ENCODE results near the gene TRAPPC1.

The TRAPPC1 gene

GRCh38 chr17:7940743-7941142 lies 9.0 kb upstream of the TRAPPC1 start:
- DNase-seq (ENCODE audit: low read depth in 2 of 2) = no peak

DNA sequence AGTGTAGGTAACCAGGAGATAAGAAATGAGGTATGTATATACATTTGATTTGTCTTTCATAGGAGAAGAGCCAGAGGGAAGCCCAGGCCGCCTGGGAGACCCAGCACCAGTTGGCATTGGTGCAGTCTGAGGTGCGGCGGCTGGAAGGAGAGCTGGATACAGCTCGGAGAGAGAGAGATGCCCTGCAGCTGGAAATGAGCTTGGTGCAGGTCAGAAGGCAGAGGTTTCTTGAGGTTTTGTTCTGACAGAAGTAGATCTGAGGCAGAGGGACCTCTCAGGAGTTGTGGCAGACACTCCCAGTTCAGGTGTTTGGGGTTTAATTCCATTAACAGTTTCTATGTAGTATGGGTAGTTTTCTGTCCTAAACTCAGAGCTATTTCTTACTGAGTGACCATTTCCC lies 8.3 kb upstream of the TRAPPC1 start:
- DNase-seq (ENCODE audit: low read depth in 2 of 2) = no peak

DNA sequence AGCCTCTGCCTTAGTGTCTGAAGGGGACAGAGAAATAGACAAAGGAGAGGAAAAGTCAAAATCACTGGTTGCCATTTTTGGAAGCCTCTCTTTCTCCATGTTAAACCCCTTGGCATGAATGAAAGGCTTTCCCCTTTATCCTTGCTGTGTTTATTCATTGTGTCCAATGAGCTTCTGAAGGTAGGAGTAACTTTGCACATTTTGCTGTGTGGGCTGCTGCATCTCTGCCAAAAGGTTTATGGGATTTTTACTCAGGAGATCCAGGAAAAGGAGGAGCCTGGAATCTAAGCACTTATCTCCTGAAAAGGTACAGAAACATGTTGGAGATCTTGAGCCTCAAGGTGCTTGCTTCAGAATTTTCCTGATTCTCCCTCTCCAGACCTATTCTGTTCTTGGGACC lies 4.1 kb upstream of the TRAPPC1 start:
- DNase-seq (ENCODE audit: low read depth in 2 of 2) = no peak

- no peak for DNase-seq (ENCODE audit: low read depth in 2 of 2)
Measured at GRCh38 chr17:7932949-7933348, 1.2 kb upstream of the TRAPPC1 start.

- no peak for DNase-seq (ENCODE audit: low read depth in 2 of 2)
Measured at GRCh38 chr17:7932483-7932891, 741 bp upstream of the TRAPPC1 start.

- DNase-seq (ENCODE audit: low read depth in 2 of 2) = no peak
Measured at GRCh38 chr17:7930841-7931631, 710 bp downstream of the TRAPPC1 start.

- no peak for DNase-seq (ENCODE audit: low read depth in 2 of 2)
Measured at GRCh38 chr17:7929158-7930023, 2.4 kb downstream of the TRAPPC1 start, which contains the start of gene KCNAB3. KCNAB3 (minus strand) TSS chr17:7929856; CDS start chr17:7929435, 421 bp downstream.

DNA sequence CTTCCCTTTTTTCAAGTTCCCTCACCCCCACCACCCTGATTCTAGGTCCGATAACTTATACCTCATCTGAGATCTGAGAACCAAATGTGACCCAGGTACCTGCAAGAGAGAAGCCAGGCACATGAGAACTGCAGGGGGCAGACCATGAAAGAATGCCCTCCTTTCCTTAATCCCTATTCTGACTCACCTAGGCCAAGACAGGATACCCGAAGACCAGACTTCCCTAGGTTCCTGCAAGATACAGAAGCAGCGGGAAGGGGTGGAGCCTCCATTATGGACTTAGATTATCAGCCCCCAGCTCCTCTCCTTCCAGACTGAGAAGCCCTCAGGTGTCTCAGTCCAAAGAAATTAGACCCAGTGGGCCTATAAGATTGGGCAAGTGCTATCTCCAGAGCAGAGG lies 4.2 kb downstream of the TRAPPC1 start:
- no peak for DNase-seq (ENCODE audit: low read depth in 2 of 2)

GRCh38 chr17:7922845-7923628 lies 8.7 kb downstream of the TRAPPC1 start:
- peak; percentile 67 to 68 for DNase-seq (ENCODE audit: low read depth in 2 of 2)

DNA sequence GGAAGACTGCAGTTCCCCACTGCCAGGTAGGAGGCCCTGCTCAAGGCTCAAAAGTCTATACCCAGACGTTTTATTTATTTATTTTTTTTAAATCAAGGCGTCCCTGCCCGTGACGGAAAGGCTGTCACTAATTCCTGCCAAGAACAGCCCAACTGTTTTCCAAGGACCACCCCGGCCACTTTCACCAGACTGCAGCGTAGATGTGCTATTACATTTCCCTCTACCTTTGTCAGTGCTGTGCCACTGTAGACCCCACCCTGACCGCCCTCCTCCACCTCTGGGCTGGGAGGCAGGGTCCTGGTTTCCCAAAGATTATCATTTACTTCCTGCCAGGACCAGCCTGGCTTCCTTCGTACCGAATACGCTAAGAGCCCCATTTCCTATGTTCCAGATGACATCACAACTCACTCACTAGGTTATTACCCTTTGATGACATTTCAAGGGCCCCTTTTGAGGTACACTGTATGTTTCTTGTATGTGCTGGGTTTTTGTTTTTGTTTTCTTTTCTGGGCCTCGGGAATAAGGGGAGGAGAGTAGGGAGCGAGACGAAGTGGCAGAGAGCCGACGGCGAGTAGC lies 9.4 kb downstream of the TRAPPC1 start:
- DNase-seq (ENCODE audit: low read depth in 2 of 2) = no peak

GRCh38 chr17:7916808-7917207 lies 14.9 kb downstream of the TRAPPC1 start:
- DNase-seq (ENCODE audit: low read depth in 2 of 2) = no peak

DNA sequence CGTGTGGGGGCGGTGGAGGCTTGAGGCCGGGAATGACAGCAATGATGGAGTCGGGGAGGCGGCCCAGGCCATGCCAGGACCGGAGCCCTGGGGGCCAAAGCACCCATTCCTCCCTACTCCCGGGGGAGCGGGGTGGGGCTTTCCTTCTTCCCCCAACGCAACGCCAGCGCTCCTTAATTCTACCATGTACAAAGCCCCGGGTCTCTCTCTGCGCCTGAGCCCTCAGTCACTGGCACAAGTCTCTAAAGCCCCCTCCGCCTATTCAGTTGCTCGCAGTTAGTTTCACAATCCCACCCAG lies 15.4 kb downstream of the TRAPPC1 start:
- no peak for DNase-seq (ENCODE audit: low read depth in 2 of 2)

DNA sequence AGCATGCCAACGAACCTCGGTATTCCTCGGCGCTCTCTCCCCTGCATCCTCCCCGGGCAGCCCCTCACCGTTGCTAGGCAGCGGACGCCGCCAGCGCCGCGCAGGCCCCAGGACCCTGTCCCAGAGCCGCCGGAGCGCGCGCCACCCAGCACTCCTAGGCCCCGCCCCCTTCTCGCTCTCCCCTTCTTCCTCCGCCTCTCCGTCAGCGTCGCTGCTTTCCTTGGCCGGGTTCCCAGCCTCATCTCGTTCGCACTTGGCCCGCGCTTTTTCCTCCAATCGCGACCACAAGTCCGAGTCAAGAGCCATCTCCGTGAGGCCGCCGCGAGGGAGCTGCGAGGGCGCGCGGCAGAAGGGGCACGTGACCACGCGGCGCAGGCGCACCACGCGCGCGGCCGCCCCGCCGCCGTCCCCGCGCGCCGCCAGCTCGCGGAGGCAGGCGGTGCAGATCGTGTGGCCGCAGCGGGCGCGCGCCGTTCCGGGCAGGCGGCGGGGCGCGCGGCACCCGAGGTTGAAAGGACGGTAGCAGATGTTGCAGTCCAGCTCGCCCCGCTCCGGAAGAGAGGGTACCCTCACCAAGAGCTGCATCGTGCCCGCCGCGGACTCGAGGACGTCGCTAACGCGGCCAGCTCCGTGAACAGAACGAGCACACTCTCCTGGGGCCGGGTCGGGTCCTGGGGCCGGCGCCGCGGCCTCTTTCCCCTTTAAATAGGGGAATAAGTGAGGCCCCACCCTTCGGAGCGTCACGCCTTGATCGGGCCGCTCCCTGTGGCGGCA lies 15.9 kb downstream of the TRAPPC1 start, which contains the start of gene RNF227:
RNF227 (minus strand) TSS at position 679 of the 774 bp plus-strand sequence; CDS start at position 585, 94 bp downstream.
- DNase-seq (ENCODE audit: low read depth in 2 of 2) = peak; percentile 56 to 64

DNA sequence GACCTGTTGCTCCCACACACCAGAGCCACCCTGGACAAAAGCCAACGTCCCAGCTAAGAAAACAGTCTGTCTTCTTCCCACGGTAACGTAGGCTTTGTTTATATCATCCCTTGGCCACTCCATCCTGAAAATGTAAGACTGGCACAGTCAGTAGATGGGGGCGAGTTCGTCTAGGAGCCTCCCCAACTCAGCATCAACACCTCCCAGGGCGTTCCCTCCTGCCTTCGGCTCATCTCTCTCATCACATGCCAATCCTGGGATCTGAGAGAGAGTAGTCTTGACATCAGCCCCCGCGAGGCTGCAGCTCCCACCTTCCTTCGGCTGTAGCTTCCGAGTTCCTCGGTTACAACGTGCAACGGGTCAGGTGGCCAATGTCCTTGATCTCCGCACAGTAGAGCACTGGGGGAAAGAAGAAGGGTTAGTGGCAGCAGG lies 16.6 kb downstream of the TRAPPC1 start:
- DNase-seq (ENCODE audit: low read depth in 2 of 2) = no peak

DNA sequence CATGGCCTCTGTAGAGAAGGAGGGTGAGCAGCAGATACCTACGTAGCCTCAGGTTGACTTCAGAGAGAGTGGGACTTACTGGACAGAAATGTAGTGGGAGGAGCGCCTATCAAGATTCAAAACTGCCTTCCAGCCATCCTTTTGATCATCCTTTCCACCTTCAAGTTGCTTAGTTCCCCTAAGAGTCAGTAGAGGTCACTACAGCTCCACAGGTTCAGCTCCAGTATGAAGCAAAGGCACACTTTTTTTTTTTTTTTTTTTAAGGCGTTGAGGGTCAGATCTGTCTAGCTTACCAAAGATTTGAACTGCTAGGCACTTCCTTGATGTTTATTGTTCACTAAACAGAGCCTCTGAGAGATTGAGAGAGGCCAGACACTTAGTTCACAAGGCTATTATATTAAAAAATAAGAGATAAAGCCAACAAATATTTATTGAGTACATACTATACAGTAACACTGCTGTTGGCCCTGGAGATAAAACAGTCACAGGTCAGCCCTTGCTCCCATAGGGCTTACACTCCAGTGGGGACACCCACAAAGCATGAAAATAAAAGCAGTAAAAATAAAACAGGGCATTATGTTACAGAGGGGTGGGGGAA lies 18.7 kb downstream of the TRAPPC1 start:
- DNase-seq (ENCODE audit: low read depth in 2 of 2) = no peak

DNA sequence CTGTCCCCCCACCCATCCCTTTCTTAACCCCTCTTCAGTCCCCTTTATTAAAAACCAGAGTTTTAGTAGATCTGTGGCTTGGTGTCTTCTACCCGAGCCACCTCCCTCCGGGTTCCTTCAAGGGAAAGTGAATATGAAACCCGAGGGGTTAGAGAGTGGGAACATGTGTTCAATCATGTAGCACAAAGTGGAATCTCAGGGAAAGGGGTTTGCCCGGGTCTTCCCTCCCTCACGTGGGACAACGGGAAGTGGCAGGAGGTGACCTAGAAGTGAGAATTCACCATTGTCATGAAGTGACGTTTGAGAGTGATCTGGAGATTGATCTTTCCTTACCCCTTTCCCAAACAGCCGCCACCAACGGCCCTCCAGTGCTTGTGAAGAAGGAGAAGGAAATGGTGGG lies 20.6 kb downstream of the TRAPPC1 start:
- no peak for DNase-seq (ENCODE audit: low read depth in 2 of 2)

GRCh38 chr17:7910711-7911110 lies 21.0 kb downstream of the TRAPPC1 start:
- DNase-seq (ENCODE audit: low read depth in 2 of 2) = no peak

DNA sequence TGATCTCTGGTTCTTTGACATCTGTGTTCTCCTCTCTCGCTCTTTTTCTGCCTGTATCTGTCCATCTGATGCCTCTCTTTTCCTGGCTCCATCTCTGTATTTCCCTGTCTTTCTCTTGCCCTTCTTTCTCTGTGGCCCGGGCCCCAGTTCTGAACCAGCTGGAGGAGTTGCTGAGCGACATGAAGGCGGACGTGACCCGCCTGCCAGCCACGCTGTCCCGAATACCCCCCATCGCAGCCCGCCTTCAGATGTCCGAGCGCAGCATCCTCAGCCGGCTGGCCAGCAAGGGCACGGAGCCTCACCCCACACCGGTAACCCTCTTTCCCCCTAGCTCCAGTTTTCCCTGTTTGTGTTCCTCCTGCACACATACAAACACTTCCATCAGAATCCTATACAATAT lies 21.5 kb downstream of the TRAPPC1 start:
- no peak for DNase-seq (ENCODE audit: low read depth in 2 of 2)

- no peak for DNase-seq (ENCODE audit: low read depth in 2 of 2)
Measured at GRCh38 chr17:7909089-7909488, 22.7 kb downstream of the TRAPPC1 start.
